ENCODE results near the gene JMJD1C. TPM values are rescaled to one million over a fixed set of nuclear protein-coding genes. Genes with fewer than 3 reads are reported as not detected.

Gene JMJD1C
- total RNA-seq, 1 donor from 2014 or later = 65.0 TPM

DNA sequence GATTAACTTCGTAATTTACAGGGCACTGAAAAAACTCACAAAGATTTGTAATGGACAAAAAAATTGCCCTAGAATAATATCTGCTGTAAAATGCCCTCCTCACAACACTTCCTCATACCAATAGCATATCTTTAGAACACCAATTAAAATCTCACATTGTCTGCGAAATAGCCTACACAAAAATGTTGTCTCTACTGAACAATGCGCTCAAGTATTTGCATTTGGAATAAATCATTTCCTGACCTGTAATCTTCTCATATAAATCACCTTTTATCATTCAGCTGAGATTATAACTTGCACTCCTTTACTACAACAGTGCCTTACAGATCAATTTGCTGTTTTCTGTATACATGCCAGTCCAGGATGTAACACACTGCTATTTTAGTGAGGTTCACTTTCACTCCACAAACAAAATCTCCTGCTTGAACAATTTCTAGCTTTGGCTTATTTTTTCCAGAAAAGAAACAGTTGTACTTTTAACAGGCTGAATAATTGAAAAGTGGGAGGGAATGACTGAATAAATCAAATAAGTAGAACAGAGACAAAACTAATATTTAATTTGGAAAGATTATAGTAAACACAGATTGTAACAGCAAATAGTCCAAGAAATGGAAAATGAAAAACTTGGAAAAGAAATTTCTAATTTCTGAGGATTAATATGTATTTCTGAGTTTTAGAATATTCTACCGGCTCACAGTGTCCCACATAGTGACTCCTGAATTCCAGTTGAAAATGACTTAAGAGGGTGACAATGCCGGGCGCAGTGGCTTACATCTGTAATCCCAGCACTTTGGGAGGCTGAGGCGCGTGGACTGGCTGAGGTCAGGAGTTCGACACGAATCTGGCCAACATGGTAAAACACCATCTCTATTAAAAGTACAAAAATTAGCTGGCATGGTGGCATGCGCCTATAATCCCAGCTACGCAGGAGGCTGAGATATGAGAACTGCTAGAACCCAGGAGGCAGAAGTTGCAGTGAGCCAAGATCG, 30.6 kb downstream of the JMJD1C start:
- TF ChIP-seq, protein P1, sequence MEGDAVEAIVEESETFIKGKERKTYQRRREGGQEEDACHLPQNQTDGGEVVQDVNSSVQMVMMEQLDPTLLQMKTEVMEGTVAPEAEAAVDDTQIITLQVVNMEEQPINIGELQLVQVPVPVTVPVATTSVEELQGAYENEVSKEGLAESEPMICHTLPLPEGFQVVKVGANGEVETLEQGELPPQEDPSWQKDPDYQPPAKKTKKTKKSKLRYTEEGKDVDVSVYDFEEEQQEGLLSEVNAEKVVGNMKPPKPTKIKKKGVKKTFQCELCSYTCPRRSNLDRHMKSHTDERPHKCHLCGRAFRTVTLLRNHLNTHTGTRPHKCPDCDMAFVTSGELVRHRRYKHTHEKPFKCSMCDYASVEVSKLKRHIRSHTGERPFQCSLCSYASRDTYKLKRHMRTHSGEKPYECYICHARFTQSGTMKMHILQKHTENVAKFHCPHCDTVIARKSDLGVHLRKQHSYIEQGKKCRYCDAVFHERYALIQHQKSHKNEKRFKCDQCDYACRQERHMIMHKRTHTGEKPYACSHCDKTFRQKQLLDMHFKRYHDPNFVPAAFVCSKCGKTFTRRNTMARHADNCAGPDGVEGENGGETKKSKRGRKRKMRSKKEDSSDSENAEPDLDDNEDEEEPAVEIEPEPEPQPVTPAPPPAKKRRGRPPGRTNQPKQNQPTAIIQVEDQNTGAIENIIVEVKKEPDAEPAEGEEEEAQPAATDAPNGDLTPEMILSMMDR (IDR thresholded peaks at IDR 0.05) = no peak
- Histone ChIP-seq H3K4me1 (peaks cover 6 to 14% of the 10 kb centered on the region in 2 donors), H3K36me3 (no peaks in the 10 kb centered on the region), H3K27me3 (no peaks in the 10 kb centered on the region), H3K9me3 (no peaks in the 10 kb centered on the region), H3K27ac (peak overlapping the region; percentile 2 to 10), H3K4me3 (no peak overlapping the region)
- DNase-seq (ENCODE audit: low spot score in 2 of 2) = no peak
- intact Hi-C loops (cut with DNase I) = no loop called here

DNA sequence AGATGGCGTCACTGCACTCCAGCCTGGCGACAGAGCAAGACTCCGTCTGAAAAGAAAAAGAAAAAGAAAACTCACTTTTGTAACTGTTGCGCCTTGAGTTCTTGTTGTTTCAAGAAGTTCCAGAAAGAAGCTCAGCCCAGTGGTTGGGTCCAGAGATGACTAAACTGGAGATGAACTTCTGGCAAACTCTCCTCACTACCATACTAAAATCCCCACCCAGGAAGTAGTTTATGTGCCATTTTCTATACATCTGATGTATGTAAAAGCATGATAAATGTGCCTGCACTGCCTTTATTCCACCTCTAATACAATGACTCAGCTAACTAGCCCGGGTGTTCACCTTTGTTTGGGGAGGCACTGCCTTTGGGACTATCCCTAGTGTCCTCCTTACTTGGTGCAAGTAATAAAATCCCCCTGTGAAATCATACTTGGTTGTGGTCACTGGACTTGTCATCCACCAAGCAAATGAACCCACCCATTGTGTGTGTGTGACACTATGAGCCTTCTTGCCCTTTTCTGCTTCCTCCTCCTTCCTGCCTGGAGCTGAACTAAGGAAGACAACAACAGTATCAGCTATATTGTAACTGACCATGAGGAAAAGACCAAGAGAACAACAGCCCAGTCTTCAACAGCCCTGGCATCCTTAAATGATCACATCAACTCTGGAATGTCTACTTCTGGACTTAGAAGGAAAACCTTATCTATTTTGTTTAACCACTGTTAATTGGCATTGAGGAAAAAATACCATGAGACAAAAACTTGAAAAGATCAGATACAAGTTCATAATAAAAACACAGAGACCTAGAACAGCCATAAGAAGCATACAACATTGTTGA, 33.6 kb downstream of the JMJD1C start:
- peak overlapping the region in 1 of 2 donors; percentile 33 for H3K27ac ChIP-seq

DNA sequence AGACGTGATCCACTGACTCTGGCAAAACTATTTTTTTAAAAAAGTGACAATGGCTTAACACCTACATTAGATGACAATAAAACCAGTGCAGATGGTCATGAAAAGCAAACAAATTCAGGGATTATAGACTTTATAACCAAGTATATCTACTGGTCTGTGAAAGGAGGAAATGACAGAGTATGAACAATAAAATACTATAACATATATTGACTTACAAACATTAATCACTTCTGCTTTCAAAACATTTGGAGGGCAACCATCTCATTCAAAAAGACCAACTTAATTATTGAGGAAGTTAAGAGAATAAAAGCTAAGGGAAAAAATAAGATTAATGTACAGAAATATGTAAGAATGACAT, 34.8 kb downstream of the JMJD1C start:
- no peak overlapping the region for H3K27ac ChIP-seq
- H3K36me3 ChIP-seq = no peaks in the 10 kb centered on the region
- no peak overlapping the region for H3K4me3 ChIP-seq
- TF ChIP-seq, protein P1 (IDR thresholded peaks at IDR 0.05) = no peak
- no peaks in the 10 kb centered on the region for H3K9me3 ChIP-seq
- intact Hi-C loops (cut with DNase I) = no loop called here
- DNase-seq (ENCODE audit: low spot score in 2 of 2) = no peak
- peaks cover 0 to 18% of the 10 kb centered on the region in 2 donors for H3K4me1 ChIP-seq
- H3K27me3 ChIP-seq = no peaks in the 10 kb centered on the region

More for the DNA sequence above, 33.6 kb downstream of the JMJD1C start:
- Histone ChIP-seq H3K4me1 (peaks cover 0 to 18% of the 10 kb centered on the region in 2 donors), H3K4me3 (no peak overlapping the region), H3K36me3 (no peaks in the 10 kb centered on the region), H3K9me3 (no peaks in the 10 kb centered on the region), H3K27me3 (no peaks in the 10 kb centered on the region)
- DNase-seq (ENCODE audit: low spot score in 2 of 2) = no peak
- TF ChIP-seq, protein P1 (IDR thresholded peaks at IDR 0.05) = no peak
- intact Hi-C loops (cut with DNase I) = no loop called here

DNA sequence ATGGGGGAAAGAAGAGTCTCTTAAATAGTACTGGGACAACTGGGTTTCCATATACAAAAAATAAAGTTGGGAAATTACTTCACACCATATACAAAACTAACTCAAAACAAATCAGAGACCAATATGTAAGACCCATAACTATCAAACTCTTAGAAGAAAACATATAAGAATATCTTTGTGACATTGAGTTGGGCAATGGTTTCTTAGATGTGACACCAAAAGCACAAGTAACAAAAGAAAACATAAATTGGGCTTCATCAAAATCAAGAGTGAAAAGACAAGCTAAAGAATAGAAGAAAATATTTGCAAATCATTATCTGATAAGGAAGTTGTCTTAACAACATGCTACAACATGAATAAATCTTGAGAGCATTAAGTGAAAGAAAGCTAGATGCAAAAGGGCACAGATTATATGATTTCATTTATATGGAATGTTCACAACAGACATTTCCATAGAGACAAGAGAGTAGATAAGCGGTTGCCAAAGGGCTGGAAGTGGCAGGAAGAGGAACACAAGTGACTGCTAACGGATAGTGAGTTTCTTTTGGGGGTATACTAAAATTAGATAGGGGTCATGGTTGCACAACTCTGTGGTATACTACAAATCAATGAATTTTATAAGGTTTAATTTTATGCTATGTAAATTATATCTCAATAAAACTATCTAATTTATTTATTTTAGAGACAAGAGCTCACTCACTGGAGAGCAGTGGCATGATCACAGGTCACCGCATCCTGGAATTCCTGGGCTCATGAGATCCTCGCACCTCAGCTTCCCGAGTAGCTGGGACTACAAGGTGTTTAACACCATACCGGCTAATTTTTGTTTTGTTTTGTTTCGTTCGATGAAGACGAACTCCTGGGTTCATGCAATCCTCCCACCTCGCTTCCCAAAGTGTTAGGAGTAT, 35.4 kb downstream of the JMJD1C start:
- Histone ChIP-seq H3K4me1 (peaks cover 0 to 18% of the 10 kb centered on the region in 2 donors), H3K4me3 (no peak overlapping the region)

More for the DNA sequence above, 35.4 kb downstream of the JMJD1C start:
- Histone ChIP-seq H3K36me3 (no peaks in the 10 kb centered on the region), H3K27ac (peak overlapping the region in 1 of 2 donors; percentile 28), H3K27me3 (no peaks in the 10 kb centered on the region), H3K9me3 (no peaks in the 10 kb centered on the region)
- DNase-seq (ENCODE audit: low spot score in 2 of 2) = no peak
- intact Hi-C loops (cut with DNase I) = no loop called here
- TF ChIP-seq, protein P1 (IDR thresholded peaks at IDR 0.05) = no peak

Measured in ascending aorta (tissue), 2 donors.